GM18502 (cell line): ENCODE results near the gene ZFP62.
A peak's percentile ranks its signal among the peaks of the same experiment; 100 is the strongest.
"Not testable (repeated sequence)": the region's sequence is repeated elsewhere in the genome, so short reads cannot be mapped to it uniquely, and the experiment has no call there.

Experiments used
- ATAC-seq: cut with Tn5 transposase; IDR thresholded peaks from one replicate; pipeline ENCODE4 v1.9.1; 2021; ENCODE audit warnings: mild to moderate bottlenecking; ENCODE audit not compliant: unreplicated experiment, poor library complexity

ZFP62 gene

GRCh38 chr5:180831139-180832093 is 29.7 kb downstream of the ZFP62 start:
- ATAC-seq: peak; percentile 76

GRCh38 chr5:180830253-180831138 is 30.6 kb downstream of the ZFP62 start:
- peak; percentile 48 for ATAC-seq

DNA sequence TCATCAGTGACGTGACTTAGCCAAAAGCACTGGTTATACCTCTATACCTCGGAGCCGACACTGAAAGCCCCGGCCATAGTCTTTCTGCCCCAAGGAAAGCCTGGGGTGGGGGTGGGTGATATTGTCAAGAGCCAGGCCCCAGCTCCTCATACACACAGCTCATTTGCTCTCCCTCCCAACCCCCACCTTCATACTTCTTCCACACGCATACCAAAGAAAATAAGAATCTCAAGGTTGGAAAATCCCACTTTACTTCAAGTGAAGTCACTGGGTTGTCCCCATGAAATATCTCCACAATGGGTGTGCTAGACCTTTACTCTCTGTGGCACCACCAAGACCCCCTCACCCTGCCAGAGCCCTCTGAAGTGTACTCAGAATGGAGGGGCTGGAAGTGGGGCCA is 31.4 kb downstream of the ZFP62 start:
- ATAC-seq: no peak

DNA sequence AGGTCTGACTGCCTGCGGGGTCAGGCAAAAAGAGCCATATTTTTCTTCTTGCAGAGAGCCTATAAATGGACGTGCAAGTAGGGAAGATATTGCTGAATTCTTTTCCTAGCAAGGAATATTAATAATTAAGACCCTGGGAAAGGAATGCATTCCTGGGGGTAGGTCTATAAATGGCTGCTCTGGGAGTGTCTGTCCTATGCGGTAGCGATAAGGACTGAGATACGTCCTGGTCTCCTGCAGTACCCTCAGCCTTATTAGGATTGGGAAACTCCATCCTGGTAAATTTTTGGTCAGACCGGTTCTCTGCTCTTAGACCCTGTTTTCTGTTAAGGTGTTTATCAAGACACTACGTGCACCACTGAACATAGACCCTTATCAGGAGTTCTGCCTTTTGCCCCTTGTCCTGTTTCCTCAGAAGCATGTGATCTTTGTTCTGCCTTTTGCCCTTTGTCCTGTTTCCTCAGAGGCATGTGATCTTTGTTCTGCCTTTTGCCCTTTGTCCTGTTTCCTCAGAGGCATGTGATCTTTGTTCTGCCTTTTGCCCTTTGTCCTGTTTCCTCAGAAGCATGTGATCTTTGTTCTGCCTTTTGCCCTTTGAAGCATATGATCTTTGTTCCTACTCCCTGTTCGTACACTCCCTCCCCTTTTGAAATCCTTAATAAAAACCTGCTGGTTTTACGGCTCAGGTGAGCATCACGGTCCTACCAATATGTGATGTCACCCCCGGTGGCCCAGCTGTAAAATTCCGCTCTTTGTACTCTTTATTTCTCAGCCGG is 32.1 kb downstream of the ZFP62 start:
- ATAC-seq: not testable (repeated sequence)

DNA sequence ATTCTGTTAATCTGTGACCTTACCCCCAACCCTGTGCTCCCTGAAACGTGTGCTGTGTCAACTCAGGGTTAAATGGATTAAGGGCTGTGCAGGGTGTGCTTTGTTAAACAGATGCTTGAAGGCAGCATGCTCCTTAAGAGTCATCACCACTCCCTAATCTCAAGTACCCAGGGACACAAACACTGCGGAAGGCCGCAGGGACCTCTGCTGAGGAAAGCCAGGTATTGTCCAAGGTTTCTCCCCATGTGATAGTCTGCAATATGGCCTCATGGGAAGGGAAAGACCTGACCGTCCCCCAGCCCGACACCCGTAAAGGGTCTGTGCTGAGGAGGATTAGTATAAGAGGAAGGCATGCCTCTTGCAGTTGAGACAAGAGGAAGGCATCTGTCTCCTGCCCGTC is 33.7 kb downstream of the ZFP62 start:
- ATAC-seq: not testable (repeated sequence)

DNA sequence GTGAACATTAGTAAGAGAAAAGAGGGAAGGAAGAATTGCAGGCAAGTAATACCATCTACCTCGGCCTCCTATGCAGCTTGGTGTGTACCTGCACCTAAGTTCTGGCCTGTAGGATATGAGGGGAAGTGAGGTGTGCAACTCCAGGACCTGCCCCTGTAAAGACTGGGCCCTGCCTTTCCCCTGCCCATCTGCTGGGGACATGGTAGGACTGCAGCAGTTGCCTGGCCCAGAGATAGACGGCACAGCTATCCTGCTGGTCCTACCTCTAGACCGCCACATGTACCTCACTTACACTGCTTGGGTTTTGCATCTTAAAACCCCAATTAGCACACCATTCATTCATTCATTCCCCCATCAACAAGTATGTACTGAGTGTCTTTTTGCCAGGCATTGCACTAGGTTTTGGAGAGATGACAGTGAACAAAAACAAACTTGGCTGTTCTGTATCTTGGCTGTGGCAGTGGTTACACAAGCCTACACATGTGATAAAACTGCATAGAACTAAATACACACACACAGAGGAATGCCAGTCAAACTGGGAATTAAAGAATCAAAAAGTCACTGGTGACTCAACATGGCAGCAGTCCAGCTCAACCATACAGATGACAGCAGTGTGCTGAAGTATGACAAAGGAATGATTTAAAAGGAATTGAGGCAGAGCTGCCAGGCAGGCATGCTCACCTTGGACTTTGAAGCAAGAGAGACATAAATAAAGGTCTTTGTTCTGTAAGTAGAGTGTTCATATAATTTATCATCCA is 35.1 kb downstream of the ZFP62 start:
- ATAC-seq: no peak

DNA sequence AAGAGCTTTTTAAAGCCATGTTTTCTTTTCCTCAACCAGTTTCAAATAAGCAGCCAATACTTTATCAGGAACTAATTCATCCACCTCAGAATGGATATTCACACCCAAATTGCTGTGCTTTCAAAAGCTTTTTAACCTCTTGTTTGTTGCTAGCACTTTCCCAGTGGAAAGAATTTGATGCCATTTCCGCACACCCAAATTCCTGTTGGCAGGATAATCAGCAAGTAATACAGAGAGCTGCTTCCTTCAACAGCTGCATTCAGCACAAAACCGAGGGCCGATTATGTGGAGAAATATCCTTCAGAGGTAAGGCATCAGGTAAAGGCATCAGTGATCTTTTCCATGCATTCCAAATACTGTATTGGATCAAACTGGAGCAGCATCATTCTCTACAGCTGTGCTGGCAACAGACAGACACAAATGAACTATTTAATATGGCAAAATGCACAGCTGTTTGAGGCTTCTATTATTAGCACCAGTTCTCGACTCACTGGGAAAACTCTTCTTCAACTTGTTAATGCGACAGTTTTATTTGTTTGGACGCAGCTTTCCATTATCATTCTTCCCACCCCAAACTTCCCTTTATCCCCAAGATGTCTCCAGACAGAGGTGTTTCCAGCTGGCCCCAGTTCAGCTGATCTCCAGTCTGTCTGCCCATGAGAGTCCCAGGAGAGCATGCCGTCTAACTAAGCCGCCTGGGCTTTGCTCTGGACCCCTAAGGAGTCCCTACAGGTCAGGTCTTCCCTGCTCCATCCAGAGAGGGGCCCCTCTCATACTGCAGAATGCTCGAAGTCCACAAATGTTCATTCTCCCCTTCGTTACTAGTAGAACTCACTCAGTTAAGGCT is 36.2 kb downstream of the ZFP62 start:
- no peak for ATAC-seq

- no peak for ATAC-seq
Observed at GRCh38 chr5:180823940-180824629, 37.0 kb downstream of the ZFP62 start.

DNA sequence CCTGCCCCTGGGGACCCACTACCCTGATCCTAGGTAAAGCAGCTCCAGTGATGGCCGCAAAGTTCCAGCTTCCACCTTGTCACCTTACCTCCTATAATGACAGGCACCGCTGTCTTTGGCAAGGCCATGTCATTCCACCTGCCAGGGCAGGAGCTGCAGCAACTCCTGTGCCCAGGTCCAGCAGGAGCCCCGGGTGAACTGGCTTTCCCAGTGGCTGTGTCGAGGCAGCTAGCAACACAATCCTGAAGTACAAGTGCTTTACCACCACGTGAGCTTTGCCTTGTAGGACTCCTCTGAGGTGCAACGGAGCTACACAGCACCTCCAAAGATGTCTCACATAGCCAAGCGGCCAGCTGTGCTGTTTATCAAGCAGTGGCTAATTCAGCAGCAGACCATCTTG is 37.7 kb downstream of the ZFP62 start:
- ATAC-seq: no peak

- ATAC-seq: no peak
Observed at GRCh38 chr5:180821538-180821937, 39.5 kb downstream of the ZFP62 start.

- peak; percentile 78 for ATAC-seq
Observed at GRCh38 chr5:180820788-180821321, 40.2 kb downstream of the ZFP62 start.

- ATAC-seq: no peak
Observed at GRCh38 chr5:180818677-180819341, 42.3 kb downstream of the ZFP62 start.

- no peak for ATAC-seq
Observed at GRCh38 chr5:180817893-180818674, 43.0 kb downstream of the ZFP62 start.

- peak; percentile 39 for ATAC-seq
Observed at GRCh38 chr5:180816608-180817534, 44.2 kb downstream of the ZFP62 start.

- ATAC-seq: no peak
Observed at GRCh38 chr5:180815293-180815917, 45.7 kb downstream of the ZFP62 start.
